GM18868 (cell line): Measurements from ENCODE around the gene SUCLA2.

Experiments used
- ATAC-seq: cut with Tn5 transposase; IDR thresholded peaks from one replicate; pipeline ENCODE4 v1.9.1; 2021; ENCODE audit warnings: mild to moderate bottlenecking, moderate library complexity; ENCODE audit not compliant: unreplicated experiment

The SUCLA2 gene

DNA sequence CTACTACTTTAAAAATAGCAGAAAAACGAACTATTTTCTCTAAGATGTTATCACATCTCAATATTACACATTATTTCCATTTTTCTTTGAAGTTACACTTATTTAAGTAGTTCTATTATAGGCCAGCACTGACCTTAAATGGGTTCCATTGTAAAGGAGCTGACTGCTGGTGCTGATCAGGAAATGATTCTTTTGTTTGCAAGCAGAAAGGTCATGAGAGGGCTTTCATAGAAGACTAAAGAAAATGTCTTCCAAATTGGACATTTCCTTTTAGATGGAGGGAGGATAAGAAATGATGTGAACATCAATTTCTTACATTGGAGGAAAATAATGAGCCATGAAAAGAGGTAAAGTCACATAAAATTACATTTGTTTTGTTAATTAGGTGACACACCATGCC lies 96.2 kb downstream of the SUCLA2 start:
- no peak for ATAC-seq

DNA sequence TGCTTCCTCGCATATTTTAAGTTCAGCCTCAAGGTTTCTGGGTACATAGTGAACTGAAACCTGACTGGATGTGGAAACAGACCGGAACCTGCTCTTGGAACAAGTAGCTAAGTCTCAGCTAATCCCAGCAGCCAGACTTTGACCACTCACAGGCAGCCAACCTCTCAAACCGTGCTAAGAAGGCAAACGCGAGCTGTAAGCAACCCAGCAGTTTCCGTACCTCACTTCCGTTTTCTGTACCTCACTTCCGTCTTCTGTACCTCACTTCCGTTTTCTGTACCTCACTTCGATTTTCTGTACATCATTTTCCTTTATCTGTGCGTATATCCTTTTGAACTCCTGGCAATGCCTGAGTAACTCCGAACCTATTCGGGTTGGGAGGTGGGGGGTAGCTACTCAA lies 96.8 kb downstream of the SUCLA2 start:
- ATAC-seq, result no peak

DNA sequence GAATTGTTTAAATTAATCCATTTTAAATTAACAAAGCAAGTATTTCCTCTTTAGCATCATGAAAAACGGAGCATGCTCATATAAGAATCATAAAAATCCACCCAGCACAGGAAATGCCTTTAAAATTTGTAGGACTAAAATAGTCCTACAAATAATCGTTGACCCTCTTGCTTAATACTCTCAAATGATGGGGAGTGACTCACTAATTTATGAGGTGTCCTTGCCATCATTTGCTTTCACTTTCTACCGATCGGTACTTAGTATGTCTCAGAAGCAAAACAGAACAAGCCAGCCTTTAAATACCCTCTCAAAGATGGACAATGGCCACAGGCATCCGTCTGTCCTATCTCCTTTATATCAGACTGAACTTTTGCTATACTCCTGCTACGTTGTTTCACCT lies 97.2 kb downstream of the SUCLA2 start:
- ATAC-seq, result no peak

DNA sequence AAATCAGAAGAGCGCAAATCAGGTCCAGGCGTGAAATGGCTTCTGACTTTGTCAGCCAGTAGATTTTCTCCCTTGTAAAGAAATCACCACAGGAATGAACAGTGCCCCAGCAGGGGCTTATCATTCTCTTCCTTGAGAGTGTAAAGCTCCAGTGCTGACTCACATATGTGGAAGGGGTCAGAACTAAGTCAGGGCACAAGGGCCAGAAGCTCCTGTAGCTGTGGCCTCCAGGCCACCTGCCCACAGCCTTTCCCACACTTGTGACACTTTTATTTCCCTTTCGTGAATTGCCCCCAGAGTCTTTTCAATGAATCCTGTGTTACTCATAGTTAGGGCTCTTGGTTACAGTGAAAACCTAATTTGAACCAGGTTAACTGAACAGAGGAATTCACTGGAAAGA lies 99.6 kb downstream of the SUCLA2 start:
- ATAC-seq, result no peak

DNA sequence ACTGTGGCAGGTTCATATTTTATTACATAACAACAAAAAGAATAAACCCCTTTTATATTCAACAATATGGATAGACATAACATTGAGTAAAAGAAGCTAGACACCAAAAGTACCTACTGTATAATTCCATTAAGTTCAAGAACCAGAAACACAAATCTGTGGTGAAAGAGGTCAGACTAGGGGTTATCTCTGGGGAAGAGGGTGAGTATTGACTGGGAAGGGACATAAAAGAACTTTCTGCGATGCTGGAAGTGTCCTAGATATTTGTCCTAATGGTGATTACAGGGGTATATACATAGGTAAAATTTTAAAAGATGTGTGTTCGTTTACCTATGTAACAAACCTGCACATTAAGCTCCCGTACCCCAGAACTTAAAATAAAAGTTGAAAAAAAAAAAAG lies 103.0 kb downstream of the SUCLA2 start:
- ATAC-seq, result no peak

DNA sequence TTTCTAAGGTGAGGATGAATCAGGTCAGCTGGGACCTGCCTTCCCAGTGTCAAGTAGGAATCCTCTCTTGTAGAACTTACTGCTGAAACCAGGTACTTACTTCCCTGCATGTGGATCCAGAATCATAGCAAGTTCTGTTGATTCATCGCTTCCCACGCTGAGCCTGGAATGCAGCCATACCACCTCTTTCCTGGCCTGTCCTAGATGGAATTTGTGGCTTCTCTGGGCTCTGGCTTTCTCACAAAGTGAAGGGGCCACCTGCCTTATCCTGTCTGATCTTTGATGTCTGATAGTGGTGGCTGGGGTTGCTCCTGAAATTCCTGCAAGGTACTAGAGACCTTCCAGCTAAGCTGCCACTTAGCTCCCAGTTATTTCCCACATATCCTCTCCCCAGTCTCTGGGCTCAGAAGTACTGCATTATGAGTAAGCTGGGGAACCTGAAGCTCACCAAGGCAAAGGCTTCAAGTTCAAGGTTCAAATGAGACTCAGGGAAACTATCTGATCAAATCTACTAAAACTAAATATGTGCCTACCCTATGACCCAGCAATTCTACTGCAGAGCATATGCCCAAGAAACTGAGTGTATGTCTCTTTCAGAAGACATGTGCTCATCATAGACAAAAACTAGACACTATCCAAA lies 103.5 kb downstream of the SUCLA2 start:
- ATAC-seq, result no peak

DNA sequence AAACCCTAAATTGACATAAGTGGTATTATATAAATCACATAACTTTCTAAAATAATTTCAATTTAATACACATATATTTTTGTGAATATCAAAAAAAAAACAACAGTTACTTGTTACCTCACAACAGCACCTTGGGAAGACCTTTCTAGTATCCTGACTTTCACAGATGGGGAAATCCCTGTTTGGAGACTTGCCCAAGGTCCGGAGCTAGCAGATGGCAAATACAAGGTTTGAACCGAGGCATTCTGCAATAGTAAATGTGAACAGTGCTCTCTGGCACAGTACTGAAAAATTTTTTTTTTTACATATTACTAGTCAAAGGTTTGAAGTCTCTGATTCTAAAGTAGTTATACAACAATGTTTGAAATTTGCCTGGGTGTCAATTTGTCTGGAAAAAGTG lies 104.5 kb downstream of the SUCLA2 start:
- no peak for ATAC-seq

DNA sequence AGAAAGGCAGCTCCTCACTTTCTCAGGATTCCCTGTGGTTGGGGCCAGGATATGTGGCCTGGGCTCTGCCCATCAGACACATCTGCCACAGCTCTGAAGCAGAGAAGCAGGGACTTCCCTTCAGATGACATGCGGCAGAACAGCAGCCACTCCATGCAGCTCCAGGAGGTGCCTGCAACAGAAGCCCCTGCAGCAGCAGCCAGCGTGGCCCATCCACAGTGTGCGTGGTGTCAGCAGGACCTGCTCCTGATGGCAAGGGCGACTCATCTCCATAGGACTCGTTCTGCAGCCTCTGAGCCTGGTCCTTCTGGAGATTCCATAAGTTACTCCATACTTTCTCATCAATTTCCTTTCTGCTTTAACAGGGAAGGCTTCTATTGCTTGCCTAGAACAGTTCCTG lies 105.0 kb downstream of the SUCLA2 start:
- no peak for ATAC-seq

DNA sequence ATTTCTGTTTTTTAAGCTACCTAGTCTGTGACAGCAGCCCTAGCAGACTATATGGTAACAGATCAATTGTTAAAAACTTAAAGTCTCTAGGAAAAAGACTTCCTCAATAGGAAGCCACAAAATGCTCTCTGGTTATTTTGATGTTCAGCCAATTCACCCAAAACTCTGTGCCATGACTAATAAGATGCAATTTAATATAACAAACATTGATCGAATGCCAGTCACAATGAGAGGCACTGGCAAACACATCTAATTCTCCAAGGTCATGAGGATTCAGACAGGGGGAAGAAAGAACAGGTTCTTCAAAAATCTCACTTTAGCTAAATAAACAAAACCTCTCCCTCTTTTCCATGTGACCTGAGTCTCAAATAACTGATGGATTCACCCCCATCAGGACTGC lies 107.5 kb downstream of the SUCLA2 start:
- ATAC-seq, result no peak
